Fibroblast of peridontal ligament (primary cell): ENCODE measurements around the gene BICRA.

Source experiments
- DNase-seq: peaks from one replicate; pipeline ENCODE4 v3.0.0-alpha.2; 2010; ENCODE audit errors: extremely low read depth

The BICRA gene

DNA sequence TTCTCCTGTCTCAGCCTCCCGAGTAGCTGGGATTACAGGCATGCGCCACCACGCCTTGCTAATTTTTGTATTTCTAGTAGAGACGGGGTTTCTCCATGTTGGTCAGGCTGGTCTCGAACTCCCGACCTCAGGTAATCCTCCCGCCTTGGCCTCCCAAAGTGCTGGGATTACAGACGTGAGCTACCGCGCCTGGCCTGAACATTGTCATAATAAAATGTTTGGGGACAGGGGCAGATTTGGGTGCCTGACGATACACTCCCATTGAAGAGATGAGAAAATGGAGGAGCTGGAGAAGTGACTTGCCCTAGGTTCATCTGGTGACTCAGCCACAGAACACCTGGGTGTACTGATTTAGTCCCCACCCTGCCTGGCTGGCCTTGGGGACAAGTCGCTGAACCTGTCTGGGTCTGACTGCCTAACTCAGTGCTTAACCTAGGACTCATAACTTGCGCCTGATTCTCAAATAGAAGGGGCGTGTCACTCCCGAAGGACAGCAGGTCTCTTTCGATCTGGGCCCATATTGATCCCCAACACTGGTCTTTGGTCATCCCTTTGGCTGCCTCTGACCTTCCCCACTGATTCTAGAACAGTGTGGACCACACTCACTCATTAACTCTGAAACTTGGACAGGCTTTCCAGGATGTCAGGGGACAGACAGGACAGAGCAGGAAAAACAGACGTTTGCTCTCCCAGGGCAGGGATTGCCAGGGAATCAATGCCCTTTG, 7.6 kb upstream of the BICRA start:
- DNase-seq = no peak

DNA sequence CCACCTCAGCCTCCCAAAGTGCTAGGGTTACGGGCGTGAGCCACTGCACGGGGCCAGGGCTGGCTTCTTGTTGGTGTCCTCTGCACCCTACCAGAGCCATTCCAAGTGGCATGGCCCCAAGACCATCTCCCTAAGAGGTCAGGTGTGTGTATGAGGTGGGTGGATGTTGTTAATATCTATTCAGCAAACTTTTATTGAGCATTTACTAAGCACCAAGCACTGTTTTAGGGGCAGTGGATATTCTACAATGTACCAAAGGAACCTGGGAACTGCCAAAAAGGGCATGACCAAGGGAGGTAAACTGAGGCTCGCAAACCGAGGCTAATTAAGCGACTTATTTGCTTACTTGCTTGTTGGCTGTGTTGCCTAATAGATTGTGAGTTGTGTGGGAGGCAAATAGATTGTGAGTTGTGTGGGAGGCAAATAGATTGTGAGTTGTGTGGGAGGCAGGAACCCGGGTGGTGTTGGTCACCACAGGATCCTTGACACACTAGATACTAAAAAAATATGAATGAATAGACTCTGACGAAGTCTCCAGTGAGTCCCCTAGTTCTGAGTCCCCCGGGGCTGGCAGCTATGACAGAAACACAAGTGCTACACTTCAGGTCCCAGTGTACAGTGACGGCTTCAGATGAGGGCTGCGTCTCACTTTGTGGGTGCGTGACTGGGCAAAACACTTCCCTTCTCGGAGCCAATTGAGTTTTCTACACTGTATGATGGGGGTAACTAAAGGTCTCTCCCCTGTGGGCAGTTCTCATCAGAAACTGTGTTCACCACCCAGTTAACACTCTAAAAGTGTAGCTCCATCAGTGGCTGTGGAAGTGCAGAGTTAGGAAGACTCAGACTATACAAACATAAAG, 5.0 kb upstream of the BICRA start:
- DNase-seq = no peak

- no peak for DNase-seq
These were observed 1.3 kb upstream of the BICRA start for GRCh38 chr19:47607564-47608073.

DNA sequence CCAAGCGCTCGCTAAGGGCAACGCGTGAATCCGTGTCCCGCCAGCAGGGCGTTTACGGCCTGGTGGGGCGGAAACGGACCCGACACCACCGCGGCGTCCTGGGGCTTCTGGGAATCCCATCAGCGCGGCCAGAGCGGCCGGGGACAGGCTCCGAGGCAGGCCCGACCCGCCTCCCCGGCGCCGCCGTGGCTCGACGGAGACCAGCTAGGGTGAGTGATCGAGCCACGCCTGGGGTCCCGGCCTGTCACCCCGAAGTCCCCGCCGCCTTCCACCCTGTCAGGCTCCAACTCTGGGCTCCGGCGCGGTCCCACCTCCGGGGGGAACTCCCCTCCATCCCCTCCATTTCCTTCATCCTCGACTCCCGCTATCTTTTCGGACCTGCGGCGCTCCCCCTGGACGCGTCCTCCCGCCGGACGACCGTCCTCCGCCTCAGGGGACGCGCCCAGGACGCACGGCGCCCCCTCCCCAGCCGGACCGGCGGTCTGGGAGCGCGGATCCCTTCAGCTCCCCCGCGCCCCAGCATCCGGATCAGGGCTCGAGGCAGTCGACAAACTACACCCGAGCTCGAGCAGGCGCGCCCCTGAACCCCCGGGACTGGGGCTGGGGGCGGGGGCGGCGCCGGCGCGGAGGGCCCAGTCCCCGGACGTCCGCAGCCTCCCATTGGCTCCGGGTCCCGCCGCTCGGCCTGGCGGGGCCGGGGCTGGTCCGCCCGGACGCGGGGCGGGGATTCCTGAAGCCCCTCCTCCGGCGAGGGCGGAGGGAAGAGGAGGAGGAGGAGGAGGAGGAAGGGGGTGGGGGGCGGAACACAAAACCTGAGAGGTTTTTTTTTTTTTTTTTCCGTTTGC, 638 bp upstream of the BICRA start:
- peak; percentile 87 for DNase-seq

DNA sequence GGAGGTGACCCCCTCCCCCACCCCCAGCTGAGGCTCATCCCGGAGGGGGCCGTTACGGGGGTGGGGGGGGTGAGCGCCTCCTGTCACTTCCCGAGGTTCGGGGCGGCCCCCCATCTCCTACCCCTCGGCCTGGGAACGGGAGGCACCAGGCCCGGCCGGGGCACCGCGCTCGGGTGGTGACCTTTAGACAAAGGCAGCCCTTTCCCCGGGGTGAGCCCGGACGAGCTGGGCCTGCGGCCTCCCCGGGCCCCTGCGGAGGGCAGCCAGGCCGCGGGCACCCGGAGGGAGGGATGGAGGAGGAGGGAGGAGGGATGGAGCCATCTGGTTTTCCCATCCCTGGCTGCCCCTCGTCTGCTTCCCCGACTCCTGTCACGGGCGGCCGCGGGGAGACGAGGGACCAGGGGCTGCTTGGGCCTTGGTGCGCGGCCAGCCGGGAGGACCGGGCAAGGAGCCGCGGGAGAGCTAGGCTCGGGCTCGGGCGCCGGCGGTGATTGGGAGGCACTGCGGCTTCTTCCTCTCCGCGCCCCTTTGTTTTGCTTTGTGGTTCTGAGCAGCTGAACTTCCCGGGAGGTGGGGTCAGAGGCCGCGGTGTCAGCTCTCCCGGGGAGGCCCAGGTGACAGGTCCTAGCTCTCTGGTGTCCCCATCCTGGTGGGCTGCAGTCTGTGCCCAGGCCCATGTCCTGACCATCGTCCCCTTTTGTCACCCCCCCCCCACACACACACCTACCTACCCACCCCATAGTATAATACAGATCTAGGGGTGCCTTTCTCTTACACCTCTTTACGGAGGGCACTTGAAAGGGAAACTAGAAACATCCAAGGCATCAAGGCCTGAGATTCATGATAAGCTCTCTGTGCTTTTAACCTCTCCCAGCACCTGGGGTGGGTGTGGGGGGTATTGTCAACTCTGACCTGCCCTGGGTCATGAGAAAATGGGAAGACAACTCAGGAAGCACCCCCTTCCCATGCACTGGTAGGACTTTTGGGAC, 1.3 kb downstream of the BICRA start:
- DNase-seq = peak; percentile 35

GRCh38 chr19:47610902-47611301, 2.0 kb downstream of the BICRA start:
- no peak for DNase-seq

GRCh38 chr19:47613165-47614020, 4.5 kb downstream of the BICRA start:
- peak; percentile 77 for DNase-seq

DNA sequence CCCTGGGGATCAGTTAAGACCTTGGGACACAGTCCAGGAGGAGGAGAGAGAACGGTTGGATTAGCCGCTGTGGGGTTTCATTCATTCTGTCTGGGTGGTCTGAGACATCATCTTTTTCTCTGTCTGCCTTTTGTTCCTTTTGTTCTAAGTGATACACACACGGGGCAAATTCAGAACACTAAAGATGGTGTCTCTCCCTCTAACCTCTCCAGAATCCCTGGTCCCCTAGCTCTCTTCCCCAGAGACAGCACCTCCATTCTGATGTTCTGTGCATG, 5.0 kb downstream of the BICRA start:
- DNase-seq = no peak

- DNase-seq = no peak
These were observed 5.6 kb downstream of the BICRA start for GRCh38 chr19:47614559-47614958.

DNA sequence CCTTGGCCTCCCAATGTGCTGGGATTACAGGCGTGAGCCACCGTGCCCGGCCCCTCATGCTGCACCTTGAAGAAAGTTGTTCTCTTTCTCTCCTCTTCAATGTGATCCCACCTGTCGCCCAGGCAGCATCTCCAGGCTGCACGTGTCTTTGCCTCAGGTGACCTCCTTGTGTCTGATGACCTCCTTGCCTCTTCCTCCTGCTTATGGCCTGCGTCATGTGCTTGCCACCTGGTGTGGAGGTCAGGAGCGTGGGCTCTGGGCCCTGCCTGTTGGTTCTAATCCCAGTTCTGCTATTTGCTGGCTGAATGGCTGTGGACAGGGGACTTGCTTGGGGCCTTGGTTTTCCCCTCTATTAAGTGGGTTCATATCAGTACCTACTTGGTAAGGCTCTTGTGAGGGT, 6.3 kb downstream of the BICRA start:
- DNase-seq = no peak

DNA sequence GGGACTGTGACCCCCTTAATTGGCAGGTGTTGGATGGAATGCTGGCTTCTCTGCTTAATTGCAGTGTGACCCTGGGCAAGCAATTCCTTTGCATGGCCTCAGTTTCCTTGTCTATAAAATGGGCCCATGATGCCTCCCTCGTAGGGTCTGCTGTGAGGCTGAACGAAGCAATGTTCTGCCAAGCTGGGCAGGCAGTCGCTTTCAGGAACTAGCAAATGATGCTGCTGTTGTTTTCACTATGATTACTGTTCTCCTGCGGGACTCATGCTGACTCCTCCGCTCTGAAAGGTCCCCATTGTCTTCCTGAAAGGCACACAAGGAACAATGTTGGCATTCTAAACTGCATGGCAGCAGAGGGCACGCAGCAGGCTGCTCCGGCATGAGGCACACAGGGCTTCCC, 6.8 kb downstream of the BICRA start:
- no peak for DNase-seq

DNA sequence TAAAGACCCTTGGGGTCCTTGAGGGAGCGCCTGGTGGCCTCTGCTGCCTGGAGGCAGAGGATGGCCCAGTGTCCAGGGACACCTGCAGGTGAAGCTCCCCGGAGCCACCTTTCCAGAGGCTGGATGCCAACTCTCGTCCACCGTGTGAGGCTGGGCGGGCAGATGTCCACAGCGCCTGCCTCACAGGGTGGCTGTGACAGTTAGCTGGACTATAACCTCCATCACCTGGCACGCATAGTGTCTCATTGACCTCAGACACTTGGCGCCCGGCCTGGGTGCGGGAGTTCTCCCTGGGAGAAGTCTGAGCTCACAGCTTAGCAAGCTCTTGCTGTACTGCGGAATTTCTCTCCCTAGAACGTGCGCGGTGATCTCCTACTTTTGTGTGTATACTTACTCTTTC, 9.8 kb downstream of the BICRA start:
- peak; percentile 26 for DNase-seq

DNA sequence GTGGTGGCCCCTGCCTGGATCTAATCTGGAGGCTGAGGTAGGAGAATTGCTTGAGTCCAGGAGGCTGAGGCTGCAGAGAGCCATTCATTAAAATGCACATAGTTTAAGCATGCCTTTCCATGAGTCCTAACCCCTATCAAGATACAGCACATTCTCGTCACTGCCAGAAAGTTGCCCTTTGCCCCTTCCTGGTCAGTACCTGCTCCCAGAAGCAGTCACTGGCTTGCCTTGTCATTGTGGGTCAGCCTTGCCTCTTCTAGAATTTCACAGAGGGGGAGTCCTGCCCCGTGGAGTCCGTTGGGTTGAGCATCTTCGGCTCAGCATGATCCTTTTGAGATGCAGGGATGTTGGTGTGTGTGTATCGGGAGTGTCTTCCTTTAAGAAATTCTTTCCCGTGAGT, 10.8 kb downstream of the BICRA start:
- DNase-seq = no peak

DNA sequence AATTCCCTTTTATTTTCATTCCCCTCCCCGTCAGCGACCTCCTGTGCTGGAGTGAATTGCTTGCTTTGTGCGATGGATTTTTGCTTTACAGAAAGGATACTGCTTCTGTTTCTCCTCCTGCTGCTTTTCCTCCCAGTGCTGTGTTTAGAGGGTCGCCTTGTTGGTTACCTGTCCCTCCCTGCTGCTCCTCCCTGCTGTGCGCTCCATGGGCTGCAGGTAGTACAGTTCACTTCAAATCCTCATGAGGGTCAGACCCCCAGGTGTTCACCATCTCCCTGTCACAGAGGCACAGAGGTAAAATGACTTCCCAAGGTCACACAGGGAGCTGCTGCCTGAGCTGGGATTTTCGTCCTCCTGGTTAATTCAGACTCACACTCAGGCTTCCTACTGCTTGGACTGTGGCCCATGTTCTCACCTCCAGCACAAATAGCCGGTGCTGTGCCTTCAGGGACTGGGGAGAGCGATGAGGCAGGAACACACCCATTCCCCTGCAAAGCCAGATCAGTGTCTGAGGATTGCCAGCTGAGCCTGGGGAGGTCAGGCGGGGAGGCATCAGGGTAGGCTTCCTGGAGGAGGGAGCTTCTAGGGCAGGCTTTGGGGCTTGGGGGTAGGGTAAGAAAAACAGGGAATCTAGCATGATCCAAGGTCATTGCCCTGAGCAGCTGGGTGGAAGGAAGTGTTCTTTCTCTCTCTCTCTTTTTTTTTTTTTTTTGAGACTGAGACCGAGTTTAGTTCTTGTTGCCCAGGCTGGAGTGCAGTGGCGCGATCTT, 14.4 kb downstream of the BICRA start:
- DNase-seq = no peak

DNA sequence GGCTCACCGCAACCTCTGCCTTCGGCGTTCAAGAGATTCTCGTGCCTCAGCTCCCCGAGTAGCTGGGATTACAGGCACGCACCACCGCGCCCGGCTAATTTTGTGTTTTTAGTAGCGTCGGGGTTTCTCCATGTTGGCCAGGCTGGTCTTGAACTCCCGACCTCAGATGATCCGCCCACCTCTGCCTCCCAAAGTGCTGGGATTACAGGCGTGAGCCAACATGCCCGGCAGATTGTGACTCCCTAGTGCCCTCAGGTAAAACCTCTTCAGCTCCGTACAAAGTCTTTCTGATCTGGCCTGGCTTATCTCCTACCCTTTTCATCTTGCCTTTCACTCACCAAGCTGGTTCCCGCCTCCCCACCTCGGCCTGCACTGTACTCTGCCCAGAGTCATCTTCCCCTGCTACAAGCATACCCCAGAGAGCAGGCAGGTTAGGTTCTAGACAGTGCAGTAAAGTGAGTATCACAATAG, 15.0 kb downstream of the BICRA start:
- DNase-seq = no peak

- no peak for DNase-seq
These were observed 16.7 kb downstream of the BICRA start for GRCh38 chr19:47625650-47626049.

DNA sequence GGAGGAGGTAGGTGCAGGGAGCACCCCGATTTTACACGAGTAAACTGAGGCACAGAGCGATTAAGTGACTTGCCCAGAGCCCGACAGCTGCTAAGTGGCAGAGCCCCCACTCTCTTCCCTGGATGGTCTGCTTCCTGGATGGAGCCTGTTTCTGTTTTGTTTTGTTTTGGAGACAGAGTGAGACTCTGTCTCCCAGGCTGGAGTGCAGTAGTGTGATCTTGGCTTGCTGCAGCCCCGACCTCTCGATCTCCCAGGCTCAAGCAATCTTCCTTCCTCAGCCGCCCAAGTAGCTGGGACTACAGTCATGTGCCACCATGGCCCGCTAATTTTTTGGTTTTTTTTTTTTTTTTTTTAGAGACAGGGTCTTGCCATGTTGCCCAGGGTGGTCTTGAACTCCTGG, 17.3 kb downstream of the BICRA start:
- DNase-seq = no peak

GRCh38 chr19:47628078-47628771, 19.3 kb downstream of the BICRA start:
- DNase-seq = no peak

- no peak for DNase-seq
These were observed 21.7 kb downstream of the BICRA start for GRCh38 chr19:47630594-47630993.
